ENCODE results near the gene NIF3L1. TPM values are rescaled to one million over a fixed set of nuclear protein-coding genes. Genes with fewer than 3 reads are reported as not detected.
A peak's percentile ranks its signal among the peaks of the same experiment; 100 is the strongest.

The NIF3L1 gene
- total and polyA plus RNA-seq, 9 of the 15 experiments (the other 6 are each of a cell fraction or from before 2014, with no cell fraction given): 26.7 to 89.5 (median 45.6) TPM

GRCh38 chr2:200864176-200865034 lies 24.8 kb upstream of the NIF3L1 start, which contains the start of gene CLK1 (continued):
- no peak for TF ChIP-seq TFE3 (CRISPR knock-in tag; IDR thresholded peaks at IDR 0.05)
- TF ChIP-seq DNMT1 (IDR thresholded peaks at IDR 0.05): no peak
- TF ChIP-seq CREB3L1 (IDR thresholded peaks at IDR 0.05; ENCODE audit: borderline replicate concordance, low read depth): peak; percentile 53; the same call in 1 of the 2 replicates
- TF ChIP-seq ZNF639 (CRISPR knock-in tag; conservative IDR thresholded peaks at IDR 0.05 in 1 of 2, IDR thresholded peaks at IDR 0.05 in 1 of 2): peak in 1 of 2 experiments; percentile 67; a peak in 2 of 4 replicates
- no peak for TF ChIP-seq ZNF609 (CRISPR knock-in tag; IDR thresholded peaks at IDR 0.05; ENCODE audit: borderline replicate concordance)
- TF ChIP-seq CTCFL (IDR thresholded peaks at IDR 0.05; ENCODE audit: borderline replicate concordance, insufficient read depth, low read depth, low read length, poor library complexity, severe bottlenecking): no peak
- no peak for TF ChIP-seq ZBTB8A (IDR thresholded peaks at IDR 0.05; ENCODE audit: partially characterized antibody)
- no peak for TF ChIP-seq BDP1 (IDR thresholded peaks at IDR 0.05; ENCODE audit: insufficient read depth, insufficient read length)
- no peak for TF ChIP-seq MCM5 (IDR thresholded peaks at IDR 0.05; ENCODE audit: low read depth)
- no peak for TF ChIP-seq RBM17 (IDR thresholded peaks at IDR 0.05; ENCODE audit: borderline replicate concordance, low read depth, low read length)
- TF ChIP-seq MXD1 (CRISPR knock-in tag; IDR thresholded peaks at IDR 0.05; ENCODE audit: borderline replicate concordance, poor library complexity, severe bottlenecking): no peak
- TF ChIP-seq ZNF75A (CRISPR knock-in tag; IDR thresholded peaks at IDR 0.05): no peak

Data from K562 (cell line).